Measurements from ENCODE around the gene GLIS1.

Gene GLIS1

GRCh38 chr1:53640701-53641075 lies 98.3 kb downstream of the GLIS1 start:
- no peak for DNase-seq (ENCODE audit: low read depth in 4 of 4, low spot score in 1 of 4)

- no peak for DNase-seq (ENCODE audit: low read depth in 4 of 4, low spot score in 1 of 4)
Measured at GRCh38 chr1:53639996-53640700, 98.8 kb downstream of the GLIS1 start.

- DNase-seq (ENCODE audit: low read depth in 4 of 4, low spot score in 1 of 4), result no peak
Measured at GRCh38 chr1:53639251-53639763, 99.7 kb downstream of the GLIS1 start.

- no peak for DNase-seq (ENCODE audit: low read depth in 4 of 4, low spot score in 1 of 4)
Measured at GRCh38 chr1:53638360-53639035, 100.5 kb downstream of the GLIS1 start.

GRCh38 chr1:53637511-53638359 lies 101.2 kb downstream of the GLIS1 start:
- DNase-seq (ENCODE audit: low read depth in 4 of 4, low spot score in 1 of 4), result no peak

GRCh38 chr1:53636621-53637171 lies 102.3 kb downstream of the GLIS1 start:
- no peak for DNase-seq (ENCODE audit: low read depth in 4 of 4, low spot score in 1 of 4)

DNA sequence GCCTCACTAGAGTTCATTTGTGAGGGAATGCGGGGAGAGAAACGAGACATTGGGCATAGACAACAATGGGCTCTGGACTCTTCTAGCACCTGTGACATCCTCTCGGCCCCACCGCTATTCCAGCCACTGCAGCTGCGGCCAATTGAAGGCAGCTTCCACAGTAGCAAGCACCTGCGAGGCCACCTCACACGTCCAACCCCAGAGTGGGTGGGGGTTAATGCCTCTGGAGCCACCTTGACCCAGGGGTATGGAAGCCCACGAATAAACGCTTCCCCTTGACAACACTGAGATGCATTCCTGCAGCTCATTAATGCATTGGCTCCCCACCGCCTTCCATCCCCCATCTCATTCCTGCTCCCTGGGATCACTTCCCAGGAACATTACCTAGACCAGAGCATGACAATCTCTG lies 104.4 kb downstream of the GLIS1 start:
- DNase-seq (ENCODE audit: low read depth in 4 of 4, low spot score in 1 of 4), result no peak

- DNase-seq (ENCODE audit: low read depth in 4 of 4, low spot score in 1 of 4), result no peak
Measured at GRCh38 chr1:53633073-53633704, 105.8 kb downstream of the GLIS1 start.

DNA sequence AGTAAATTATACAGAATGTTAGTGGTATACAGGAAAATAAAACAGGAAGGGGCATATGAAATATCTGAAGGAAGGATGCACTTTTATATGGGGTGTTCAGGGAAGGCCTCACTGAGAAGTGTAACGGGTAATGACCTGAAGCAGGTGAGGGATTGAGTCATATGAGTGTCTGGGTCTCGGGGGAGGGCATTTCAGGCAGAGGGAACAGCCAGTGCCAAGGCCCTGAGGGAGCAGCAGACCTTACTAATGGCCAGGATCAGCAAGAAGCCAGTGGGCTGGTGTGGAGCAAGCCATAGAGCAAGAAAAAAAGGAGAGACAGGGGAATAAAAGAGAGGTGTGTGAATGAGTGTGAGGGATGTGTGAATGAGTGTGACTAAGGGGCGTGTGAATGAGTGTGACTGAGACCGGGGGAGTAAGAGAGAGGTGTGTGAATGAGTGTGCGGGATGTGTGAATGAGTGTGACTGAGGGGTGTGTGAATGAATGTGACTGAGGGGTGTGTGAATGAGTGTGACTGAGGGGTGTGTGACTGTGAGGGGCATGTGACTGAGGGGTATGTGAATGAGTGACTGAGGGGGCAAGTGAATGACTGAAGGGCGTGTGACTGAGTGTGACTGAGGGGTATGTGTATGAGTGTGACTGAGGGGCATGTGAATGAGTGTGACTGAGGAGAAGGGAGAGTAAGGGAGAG lies 107.2 kb downstream of the GLIS1 start:
- no peak for DNase-seq (ENCODE audit: low read depth in 4 of 4, low spot score in 1 of 4)

DNA sequence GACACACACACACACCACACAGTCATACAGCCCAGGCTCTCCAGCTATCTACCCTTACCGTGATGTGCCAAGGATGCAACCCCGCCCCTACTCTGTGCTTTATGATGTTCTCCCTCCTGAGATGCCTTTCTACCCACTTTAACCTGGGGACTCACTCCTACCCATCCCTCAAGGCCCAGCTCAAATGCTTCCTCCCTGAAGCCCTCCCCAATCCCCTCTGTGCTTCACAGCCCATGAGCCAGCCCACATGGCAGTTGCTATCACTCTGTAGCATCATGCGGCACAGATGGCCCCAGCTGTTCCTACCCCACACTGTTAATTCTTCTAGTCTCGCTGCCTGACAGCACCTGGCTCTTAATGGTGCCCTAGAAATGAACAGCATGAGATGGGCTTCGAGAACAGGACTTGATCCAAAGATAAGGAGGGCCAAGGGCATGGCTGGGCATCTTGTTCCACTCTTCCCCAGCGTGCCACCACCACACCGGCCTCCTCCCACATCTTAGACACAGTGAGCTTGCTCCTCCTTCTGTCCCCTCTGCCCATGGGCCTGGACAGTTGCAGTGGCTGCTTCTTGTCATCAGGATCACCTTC lies 109.8 kb downstream of the GLIS1 start:
- no peak for DNase-seq (ENCODE audit: low read depth in 4 of 4, low spot score in 1 of 4)

- no peak for DNase-seq (ENCODE audit: low read depth in 4 of 4, low spot score in 1 of 4)
Measured at GRCh38 chr1:53628286-53628955, 110.5 kb downstream of the GLIS1 start.

DNA sequence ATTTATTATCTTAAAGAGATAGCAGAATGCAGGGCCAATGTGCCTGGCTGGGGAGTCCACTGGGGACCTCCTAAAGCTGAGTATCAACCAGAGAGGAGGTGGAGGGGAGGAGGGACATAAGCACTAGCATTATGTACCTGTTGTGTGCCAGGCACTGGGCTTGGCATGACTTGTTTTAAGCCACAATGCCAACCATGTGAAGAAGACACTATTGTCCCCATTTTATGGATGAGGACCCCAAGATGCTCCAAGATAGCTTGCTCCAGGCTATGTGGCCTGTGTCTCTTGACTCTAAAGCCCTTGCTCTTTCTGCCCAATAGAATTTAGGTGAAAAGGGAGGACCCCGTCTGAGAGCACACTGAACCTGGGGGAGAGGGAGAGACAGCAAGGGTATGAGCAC lies 111.3 kb downstream of the GLIS1 start:
- no peak for DNase-seq (ENCODE audit: low read depth in 4 of 4, low spot score in 1 of 4)

GRCh38 chr1:53627031-53627430 lies 111.9 kb downstream of the GLIS1 start:
- DNase-seq (ENCODE audit: low read depth in 4 of 4, low spot score in 1 of 4), result no peak

- no peak for DNase-seq (ENCODE audit: low read depth in 4 of 4, low spot score in 1 of 4)
Measured at GRCh38 chr1:53626616-53627015, 112.3 kb downstream of the GLIS1 start.

DNA sequence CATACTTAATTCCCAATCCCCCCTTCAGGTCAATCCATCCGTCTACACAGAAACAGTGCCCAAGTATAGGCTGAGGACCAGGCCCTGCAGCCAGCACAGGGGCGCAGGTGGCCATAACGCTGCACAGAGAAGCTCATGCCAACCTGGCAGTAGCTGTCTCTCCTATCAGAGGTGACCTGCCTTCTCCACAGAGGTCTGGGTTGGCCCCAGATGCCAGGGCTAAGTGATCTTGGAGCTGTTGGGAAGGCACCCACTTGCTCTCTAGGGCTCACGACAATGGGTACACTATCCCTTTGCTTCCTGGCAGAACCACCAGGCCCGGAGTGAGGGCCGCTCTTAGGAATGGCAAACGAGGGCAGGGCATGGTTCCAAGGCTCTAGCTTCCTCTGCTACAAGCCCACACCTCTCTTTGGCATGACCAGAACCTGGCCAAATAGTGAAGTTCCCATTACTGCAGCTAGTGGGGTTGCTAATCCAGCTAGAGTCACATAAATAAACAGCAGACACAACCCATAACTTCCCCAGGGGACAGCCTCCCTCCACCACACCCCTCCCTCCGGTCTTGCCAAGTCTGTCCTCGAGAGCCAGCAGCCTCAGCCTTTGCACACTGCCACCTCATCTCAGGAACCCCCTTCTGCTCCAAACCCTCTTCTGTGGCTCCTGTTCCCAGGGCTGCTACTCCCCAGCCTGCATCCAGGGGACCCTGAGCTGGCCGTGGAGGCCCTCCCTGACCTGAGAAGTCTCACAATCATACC lies 113.0 kb downstream of the GLIS1 start:
- DNase-seq (ENCODE audit: low read depth in 4 of 4, low spot score in 1 of 4), result no peak

- DNase-seq (ENCODE audit: low read depth in 4 of 4, low spot score in 1 of 4), result no peak
Measured at GRCh38 chr1:53625049-53625448, 113.9 kb downstream of the GLIS1 start.

DNA sequence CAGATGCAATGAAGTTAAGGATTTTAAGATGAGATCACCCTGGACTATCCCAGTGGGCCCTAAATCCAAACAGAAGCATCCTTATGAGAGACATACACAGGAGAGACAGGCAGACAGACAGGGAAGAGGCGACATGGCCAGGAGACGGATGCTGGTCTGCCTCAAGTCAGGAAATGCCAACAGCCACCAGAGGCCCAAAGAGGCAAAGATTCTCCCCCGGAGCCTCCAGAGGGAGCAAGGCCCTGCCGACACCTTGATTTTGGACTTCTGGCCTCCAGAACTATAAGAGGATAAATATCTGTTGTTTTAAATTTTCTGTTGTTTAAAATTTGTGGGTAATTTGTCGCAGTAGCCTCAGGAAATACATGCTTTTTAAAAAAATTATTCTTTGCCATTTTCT lies 116.4 kb downstream of the GLIS1 start:
- no peak for DNase-seq (ENCODE audit: low read depth in 4 of 4, low spot score in 1 of 4)

- DNase-seq (ENCODE audit: low read depth in 4 of 4, low spot score in 1 of 4), result no peak
Measured at GRCh38 chr1:53621144-53621543, 117.8 kb downstream of the GLIS1 start.
